WTC11 (cell line): ENCODE results near the gene ZNF775. TPM values are rescaled to one million over a fixed set of nuclear protein-coding genes. Genes with fewer than 3 reads are reported as not detected.

ENCODE experiments used
- ATAC-seq: fragments of 200-7000 bp; cut with Tn5 transposase; 2 replicates; pipeline ENCODE4 v1.10.0; 2021; ENCODE audit warnings: mild to moderate bottlenecking, moderate library complexity
- CTCF ChIA-PET: fragments of 300-600 bp; sonication (Branson Sonifier 250); formaldehyde crosslinking; loops from one replicate; lab custom pipeline; 2021; ENCODE audit warnings: antibody characterized with exemption; lab: Charles Lee
- POLR2A ChIA-PET: fragments of 350-600 bp; sonication (Branson Sonifier 250); formaldehyde crosslinking; loops from one replicate; lab custom pipeline; 2021; ENCODE audit warnings: antibody characterized with exemption; lab: Charles Lee
- DNase-seq: peaks from one replicate; pipeline ENCODE4 v3.0.0; 2021; ENCODE audit warnings: low spot score
- H3K27ac Mint-ChIP-seq: 2 replicates; pipeline ENCODE4 v1.8.0; 2021; ENCODE audit warnings: mixed read lengths
- H3K27me3 Mint-ChIP-seq: 2 replicates; pipeline ENCODE4 v1.8.0; 2021; ENCODE audit warnings: low read depth, mild to moderate bottlenecking, moderate library complexity, mixed read lengths
- H3K36me3 Mint-ChIP-seq: 2 replicates; pipeline ENCODE4 v1.8.0; 2021; ENCODE audit warnings: mixed read lengths
- H3K4me1 Mint-ChIP-seq: 2 replicates; pipeline ENCODE4 v1.8.0; 2022; ENCODE audit warnings: mixed read lengths
- H3K4me3 Mint-ChIP-seq: 2 replicates; pipeline ENCODE4 v1.8.0; 2021; ENCODE audit warnings: mild to moderate bottlenecking, moderate library complexity, mixed read lengths
- H3K9me3 Mint-ChIP-seq: 2 replicates; pipeline ENCODE4 v1.8.0; 2021; ENCODE audit warnings: mixed read lengths
- AR ChIP-seq: fragments of 250-450 bp; sonication (Bioruptor Pico); IDR thresholded peaks from 2 replicates; pipeline ENCODE4 v1.9.0; 2021; ENCODE audit warnings: mild to moderate bottlenecking
- ATF1 ChIP-seq: sonication (generic); formaldehyde crosslinking; IDR thresholded peaks from 2 replicates; pipeline ENCODE4 v1.8.1; 2023; ENCODE audit warnings: mild to moderate bottlenecking, moderate library complexity, missing genetic modification reagents
- ATF2 ChIP-seq: sonication (generic); formaldehyde crosslinking; IDR thresholded peaks from 2 replicates; pipeline ENCODE4 v1.8.1; 2022; ENCODE audit warnings: low read depth, missing genetic modification reagents, borderline replicate concordance
- ATF6 ChIP-seq: sonication (generic); formaldehyde crosslinking; IDR thresholded peaks from 2 replicates; pipeline ENCODE4 v1.8.1; 2023; ENCODE audit warnings: mild to moderate bottlenecking, missing genetic modification reagents
- CDX4 ChIP-seq: fragments of 250-450 bp; sonication (Bioruptor Pico); IDR thresholded peaks from 2 replicates; pipeline ENCODE4 v1.9.0; 2021; ENCODE audit warnings: moderate library complexity, mild to moderate bottlenecking, inconsistent platforms, borderline replicate concordance
- ELF4 ChIP-seq: sonication (generic); formaldehyde crosslinking; IDR thresholded peaks from 2 replicates; pipeline ENCODE4 v1.8.1; 2022; ENCODE audit warnings: low read depth, mild to moderate bottlenecking, moderate library complexity, missing genetic modification reagents
- ESRRA ChIP-seq: sonication (generic); formaldehyde crosslinking; IDR thresholded peaks from 2 replicates; pipeline ENCODE4 v1.8.1; 2022; ENCODE audit warnings: mild to moderate bottlenecking, missing genetic modification reagents, borderline replicate concordance
- GRHL2 ChIP-seq: fragments of 250-450 bp; sonication (Bioruptor Pico); IDR thresholded peaks from 2 replicates; pipeline ENCODE4 v1.8.0; 2022; ENCODE audit warnings: mild to moderate bottlenecking, moderate library complexity; ENCODE audit not compliant: insufficient replicate concordance, severe bottlenecking
- MXD4 ChIP-seq: fragments of 250-450 bp; sonication (Bioruptor Pico); IDR thresholded peaks from 2 replicates; pipeline ENCODE4 v1.8.0; 2021; ENCODE audit warnings: mild to moderate bottlenecking, moderate library complexity, borderline replicate concordance
- NFYB ChIP-seq: sonication (generic); formaldehyde crosslinking; conservative IDR thresholded peaks from 2 replicates; pipeline ENCODE4 v1.8.0; 2022; ENCODE audit warnings: low read depth, missing genetic modification reagents
- NR1H2 ChIP-seq: sonication (generic); formaldehyde crosslinking; IDR thresholded peaks from 2 replicates; pipeline ENCODE4 v1.9.0; 2021; ENCODE audit warnings: mild to moderate bottlenecking, moderate library complexity, missing genetic modification reagents
- NR2C2 ChIP-seq: sonication (generic); formaldehyde crosslinking; IDR thresholded peaks from 2 replicates; pipeline ENCODE4 v1.8.0; 2022; ENCODE audit warnings: mild to moderate bottlenecking, missing genetic modification reagents
- PRDM15 ChIP-seq: sonication (generic); formaldehyde crosslinking; IDR thresholded peaks from 2 replicates; pipeline ENCODE4 v1.8.0; 2022; ENCODE audit warnings: missing genetic modification reagents
- SMAD4 ChIP-seq: sonication (generic); formaldehyde crosslinking; IDR thresholded peaks from 2 replicates; pipeline ENCODE4 v1.8.0; 2022; ENCODE audit warnings: mild to moderate bottlenecking, missing genetic modification reagents
- STAT6 ChIP-seq: sonication (generic); formaldehyde crosslinking; conservative IDR thresholded peaks from 2 replicates; pipeline ENCODE4 v1.8.1; 2023; ENCODE audit warnings: mild to moderate bottlenecking, low read depth, missing genetic modification reagents, moderate library complexity
- TCF7 ChIP-seq: sonication (generic); formaldehyde crosslinking; IDR thresholded peaks from 2 replicates; pipeline ENCODE4 v1.8.0; 2022; ENCODE audit warnings: mild to moderate bottlenecking, low read depth, missing genetic modification reagents, moderate library complexity
- ZBTB43 ChIP-seq: sonication (generic); formaldehyde crosslinking; IDR thresholded peaks from 2 replicates; pipeline ENCODE4 v1.8.1; 2023; ENCODE audit warnings: mild to moderate bottlenecking, missing genetic modification reagents
- ZNF317 ChIP-seq: sonication (generic); formaldehyde crosslinking; IDR thresholded peaks from 2 replicates; pipeline ENCODE4 v1.8.1; 2023; ENCODE audit warnings: low read depth, mild to moderate bottlenecking, moderate library complexity, missing genetic modification reagents, borderline replicate concordance
- ZNF416 ChIP-seq: fragments of 250-450 bp; sonication (Bioruptor Pico); IDR thresholded peaks from 2 replicates; pipeline ENCODE4 v1.9.0; 2021; ENCODE audit warnings: mild to moderate bottlenecking, inconsistent platforms
- ZNF423 ChIP-seq: fragments of 250-450 bp; sonication (Bioruptor Pico); IDR thresholded peaks from 2 replicates; pipeline ENCODE4 v2.1.2; 2022; ENCODE audit warnings: mild to moderate bottlenecking, moderate library complexity
- ZNF671 ChIP-seq: fragments of 250-450 bp; sonication (Bioruptor Pico); IDR thresholded peaks from 2 replicates; pipeline ENCODE4 v1.8.0; 2021; ENCODE audit warnings: mild to moderate bottlenecking
- total RNA-seq: library from RNA; stranded (reverse); gene quantifications from 3 replicates; pipeline ENCODE4 v1.2.3, GENCODE V29; 2021

The ZNF775 gene
- total RNA-seq, 1 experiment from 2014 or later, result 25.4 TPM

GRCh38 chr7:150389532-150389816, 10.3 kb downstream of the ZNF775 start (continued):
- no peak for TF ChIP-seq ATF2

- DNase-seq (no peak), ATAC-seq (no peak)
- Mint-ChIP-seq H3K9me3 (peaks cover 4% of the 10 kb centered on the region; the same call in 1 of the 2 replicates), H3K27me3 (no peaks in the 10 kb centered on the region), H3K36me3 (peaks cover 42% of the 10 kb centered on the region), H3K4me3 (no peak overlapping the region), H3K27ac (no peak overlapping the region), H3K4me1 (peaks cover 59% of the 10 kb centered on the region)
- ChIA-PET POLR2A (no interaction called here), CTCF (no interaction called here)
- no peak for TF ChIP-seq ZNF423
- TF ChIP-seq ZBTB43, result no peak
- no peak for TF ChIP-seq ATF6 (CRISPR knock-in tag)
- TF ChIP-seq NR1H2 (CRISPR knock-in tag), result no peak
- no peak for TF ChIP-seq GRHL2
- TF ChIP-seq SMAD4 (CRISPR knock-in tag), result no peak
- no peak for TF ChIP-seq NFYB
- TF ChIP-seq ZNF317 (CRISPR knock-in tag), result no peak
- TF ChIP-seq ZNF416, result no peak
- TF ChIP-seq PRDM15 (CRISPR knock-in tag), result no peak
- no peak for TF ChIP-seq TCF7 (CRISPR knock-in tag)
- TF ChIP-seq CDX4, result no peak
- TF ChIP-seq MXD4 (CRISPR knock-in tag), result no peak
- no peak for TF ChIP-seq ATF1 (CRISPR knock-in tag)
Measured at GRCh38 chr7:150390205-150390604, 11.1 kb downstream of the ZNF775 start.

GRCh38 chr7:150393325-150393724, 14.2 kb downstream of the ZNF775 start:
- H3K27ac Mint-ChIP-seq, result peak overlapping the region; percentile 34
- no peak for TF ChIP-seq ESRRA (CRISPR knock-in tag)
- TF ChIP-seq ZNF671, result no peak
- TF ChIP-seq NR2C2, result no peak
- no peak for TF ChIP-seq AR (CRISPR knock-in tag)
- TF ChIP-seq ZNF416, result no peak
- TF ChIP-seq STAT6, result no peak
- no peak for TF ChIP-seq ELF4 (CRISPR knock-in tag)

More at GRCh38 chr7:150393325-150393724, 14.2 kb downstream of the ZNF775 start:
- peaks cover 43% of the 10 kb centered on the region for H3K36me3 Mint-ChIP-seq
- no peaks in the 10 kb centered on the region for H3K27me3 Mint-ChIP-seq
- no peak overlapping the region for H3K4me3 Mint-ChIP-seq
- ChIA-PET POLR2A (interaction anchor here (1.3 to 1.4 kb wide), 2 partner anchors 9 to 10 kb away, joined by 3 to 4 read pairs; no protein-coding TSS in a partner anchor), CTCF (no interaction called here)
- peaks cover 4% of the 10 kb centered on the region; the same call in 1 of the 2 replicates for H3K9me3 Mint-ChIP-seq
- 0 out of 2 replicates have a peak, but pooled peaks have one; percentile 11 for ATAC-seq
- no peak for DNase-seq
- peaks cover 51% of the 10 kb centered on the region for H3K4me1 Mint-ChIP-seq
